Neutrophil (primary cell): ENCODE data around the gene PET100.

Experiments
- H3K27ac ChIP-seq: fragments of 200-600 bp; sonication (generic); 2 replicates; pipeline ENCODE4 v1.5.1; 2016; ENCODE audit warnings: mild to moderate bottlenecking, moderate library complexity
- H3K27me3 ChIP-seq: fragments of 200-600 bp; sonication (generic); 2 replicates; pipeline ENCODE4 v1.6.0; 2016; ENCODE audit warnings: mild to moderate bottlenecking
- H3K36me3 ChIP-seq: fragments of 200-600 bp; sonication (generic); 2 replicates; pipeline ENCODE4 v1.5.1; 2017
- H3K4me1 ChIP-seq, 2 experiments: fragments of 200-600 bp in 1 of 2; sonication (generic) in 1 of 2; 1 replicate in 1 of 2; 2 replicates in 1 of 2; pipeline versions ENCODE4 v1.5.1 to v1.6.1; 2013 to 2016; ENCODE audit warnings: low read depth in 1 of 2, low read length in 1 of 2, mild to moderate bottlenecking in 1 of 2, moderate library complexity in 1 of 2; ENCODE audit not compliant: control insufficient read depth in 1 of 2, insufficient read depth in 1 of 2
- H3K4me3 ChIP-seq, 2 experiments: fragments of 200-600 bp in 1 of 2; sonication (generic) in 1 of 2; 1 replicate in 1 of 2; 2 replicates in 1 of 2; pipeline ENCODE4 v1.5.1; 2013 to 2016; ENCODE audit warnings: low read depth in 1 of 2, low read length in 1 of 2, mild to moderate bottlenecking in 1 of 2, moderate library complexity in 1 of 2
- H3K9me3 ChIP-seq: fragments of 200-600 bp; sonication (generic); 2 replicates; pipeline ENCODE4 v1.5.1; 2016
- CTCF ChIP-seq: fragments of 200-600 bp; sonication (generic); IDR thresholded peaks from 2 replicates; pipeline ENCODE4 v1.5.1; 2016; ENCODE audit warnings: antibody characterized with exemption

PET100 gene

GRCh38 chr19:7624810-7625209 is 4.8 kb upstream of the PET100 start:
- no peak overlapping the region for H3K4me3 ChIP-seq
- no peak overlapping the region for H3K27ac ChIP-seq
- peaks cover 11 to 15% of the 10 kb centered on the region in 2 experiments for H3K4me1 ChIP-seq
- peaks cover 79% of the 10 kb centered on the region for H3K36me3 ChIP-seq
- no peaks in the 10 kb centered on the region for H3K27me3 ChIP-seq
- TF ChIP-seq CTCF: no peak
- no peaks in the 10 kb centered on the region for H3K9me3 ChIP-seq

- Histone ChIP-seq H3K36me3 (peaks cover 69% of the 10 kb centered on the region), H3K27ac (no peak overlapping the region), H3K27me3 (no peaks in the 10 kb centered on the region), H3K9me3 (no peaks in the 10 kb centered on the region), H3K4me3 (no peak overlapping the region), H3K4me1 (peaks cover 21 to 25% of the 10 kb centered on the region in 2 experiments)
- no peak for TF ChIP-seq CTCF
Observed at GRCh38 chr19:7625763-7626372, 3.7 kb upstream of the PET100 start.

GRCh38 chr19:7627166-7627565 is 2.4 kb upstream of the PET100 start:
- peaks cover 62% of the 10 kb centered on the region for H3K36me3 ChIP-seq
- no peak for TF ChIP-seq CTCF
- H3K4me3 ChIP-seq: no peak overlapping the region
- no peaks in the 10 kb centered on the region for H3K27me3 ChIP-seq
- H3K9me3 ChIP-seq: no peaks in the 10 kb centered on the region
- no peak overlapping the region for H3K27ac ChIP-seq
- H3K4me1 ChIP-seq: peaks cover 24 to 27% of the 10 kb centered on the region in 2 experiments

- Histone ChIP-seq H3K4me1 (peaks cover 24 to 27% of the 10 kb centered on the region in 2 experiments), H3K4me3 (peak overlapping the region; percentile 88 to 97), H3K27me3 (no peaks in the 10 kb centered on the region), H3K36me3 (peaks cover 54% of the 10 kb centered on the region), H3K27ac (peak overlapping the region; percentile 91), H3K9me3 (no peaks in the 10 kb centered on the region)
- no peak for TF ChIP-seq CTCF
Observed at GRCh38 chr19:7628589-7629311, 843 bp upstream of the PET100 start.

- H3K4me3 ChIP-seq: no peak overlapping the region
- no peak for TF ChIP-seq CTCF
- no peaks in the 10 kb centered on the region for H3K9me3 ChIP-seq
- H3K4me1 ChIP-seq: peaks cover 32 to 36% of the 10 kb centered on the region in 2 experiments
- H3K27me3 ChIP-seq: no peaks in the 10 kb centered on the region
- H3K27ac ChIP-seq: no peak overlapping the region
- peaks cover 26% of the 10 kb centered on the region for H3K36me3 ChIP-seq
Observed at GRCh38 chr19:7631577-7631976, 2.0 kb downstream of the PET100 start.
